H1 (cell line): ENCODE data around the gene MICU1. TPM values are rescaled to one million over a fixed set of nuclear protein-coding genes. Genes with fewer than 3 reads are reported as not detected.

ENCODE experiments used
- CTCF ChIA-PET: fragments of 300-600 bp; sonication (Branson Sonifier 250); formaldehyde crosslinking; loops from one replicate; lab custom pipeline; 2021; ENCODE audit not compliant: partially characterized antibody; lab: Charles Lee
- POLR2A ChIA-PET: fragments of 300-600 bp; sonication (Branson Sonifier 250); formaldehyde crosslinking; loops from one replicate; lab custom pipeline; 2021; ENCODE audit warnings: inconsistent platforms; ENCODE audit not compliant: partially characterized antibody; lab: Charles Lee
- DNase-seq, 2 experiments: peaks; one replicate each; pipeline versions ENCODE4 v3.0.0 to v3.0.0-alpha.2; 2010 to 2022; ENCODE audit warnings: low spot score in 2 of 2, low read depth in 1 of 2, mixed read lengths in 1 of 2
- FAIRE-seq: peaks from 2 replicates; lab custom pipeline; 2011; peaks lifted over from hg19 to GRCh38; lab: Jason Lieb, UNC
- H2AFZ ChIP-seq: 2 replicates; pipeline ENCODE4 v1.8.1; 2012; ENCODE audit warnings: low read length, inconsistent platforms
- H2AK5ac ChIP-seq: 2 replicates; pipeline ENCODE4 v1.6.1; 2013; ENCODE audit warnings: low read depth, low read length
- H2BK120ac ChIP-seq: replicated peaks from 2 replicates; pipeline ENCODE3; 2013; ENCODE audit warnings: low read depth, low read length, inconsistent platforms
- H2BK12ac ChIP-seq: 2 replicates; pipeline ENCODE4 v1.6.1; 2013; ENCODE audit warnings: low read depth, low read length
- H2BK15ac ChIP-seq: 2 replicates; pipeline ENCODE4 v1.6.1; 2013; ENCODE audit warnings: low read length
- H2BK20ac ChIP-seq: 2 replicates; pipeline ENCODE4 v1.6.1; 2013; ENCODE audit warnings: low read length
- H2BK5ac ChIP-seq: 2 replicates; pipeline ENCODE4 v1.6.1; 2013; ENCODE audit warnings: low read depth, low read length
- H3K14ac ChIP-seq: 2 replicates; pipeline ENCODE4 v1.6.1; 2013; ENCODE audit warnings: inconsistent platforms; ENCODE audit not compliant: insufficient read length
- H3K18ac ChIP-seq: 2 replicates; pipeline ENCODE4 v1.6.1; 2013; ENCODE audit warnings: low read length; ENCODE audit errors: extremely low read depth
- H3K23ac ChIP-seq: 2 replicates; pipeline ENCODE4 v1.6.1; 2013; ENCODE audit warnings: inconsistent platforms; ENCODE audit not compliant: insufficient read length
- H3K23me2 ChIP-seq: 2 replicates; pipeline ENCODE4 v1.6.1; 2013; ENCODE audit warnings: low read depth, low read length
- H3K27ac ChIP-seq: 2 replicates; pipeline ENCODE4 v1.6.1; 2011; ENCODE audit warnings: low read depth, low read length, inconsistent platforms
- H3K27me3 ChIP-seq, 4 experiments: replicated peaks in 1 of 4; 1 replicate in 1 of 4; 2 replicates in 3 of 4; pipeline versions ENCODE4 v1.6.1 to v1.8.1; 2011 to 2013; ENCODE audit warnings: low read length in 3 of 4, mild to moderate bottlenecking in 3 of 4, inconsistent platforms in 2 of 4, mixed read lengths in 2 of 4, moderate library complexity in 1 of 4; ENCODE audit not compliant: control insufficient read depth in 3 of 4, insufficient read depth in 3 of 4; ENCODE audit errors: extremely low read depth in 1 of 4
- H3K36me3 ChIP-seq, 4 experiments: 2 replicates each; pipeline versions ENCODE4 v1.6.1 to v1.8.1; 2011 to 2013; ENCODE audit warnings: mild to moderate bottlenecking in 4 of 4, low read length in 3 of 4, moderate library complexity in 2 of 4, control low read depth in 1 of 4, inconsistent platforms in 1 of 4; ENCODE audit not compliant: insufficient read depth in 4 of 4, control insufficient read depth in 2 of 4
- H3K4ac ChIP-seq: replicated peaks from 2 replicates; pipeline ENCODE3; 2013; ENCODE audit warnings: low read length, low read depth, mixed read lengths, inconsistent platforms; ENCODE audit not compliant: insufficient read length
- H3K4me1 ChIP-seq, 4 experiments: replicated peaks in 1 of 4; 1 replicate in 1 of 4; 2 replicates in 3 of 4; pipeline versions ENCODE4 v1.6.1 to v1.8.1; 2011 to 2013; ENCODE audit warnings: low read length in 3 of 4, inconsistent platforms in 2 of 4, mixed read lengths in 1 of 4; ENCODE audit not compliant: insufficient read depth in 4 of 4, control insufficient read depth in 3 of 4
- H3K4me2 ChIP-seq, 2 experiments: 2 replicates each; pipeline versions ENCODE4 v1.6.1 to v1.8.1; 2011 to 2013; ENCODE audit warnings: low read depth in 2 of 2, low read length in 2 of 2, control low read depth in 1 of 2, inconsistent platforms in 1 of 2, mild to moderate bottlenecking in 1 of 2; ENCODE audit not compliant: insufficient read depth in 1 of 2
- H3K4me3 ChIP-seq, 4 experiments: fragments of 200-600, 300-600 bp in 1 of 4; sonication (generic), shearing (Covaris generic), sonication (Bioruptor Twin) in 1 of 4; 2 replicates each; pipeline versions ENCODE4 v1.5.1 to v1.8.1; 2011 to 2016; ENCODE audit warnings: low read length in 4 of 4, low read depth in 3 of 4, control low read depth in 2 of 4, inconsistent platforms in 2 of 4, mild to moderate bottlenecking in 2 of 4, mixed read lengths in 1 of 4, moderate library complexity in 1 of 4; ENCODE audit not compliant: insufficient read depth in 2 of 4; ENCODE audit errors: extremely low read depth in 1 of 4
- H3K56ac ChIP-seq: replicated peaks from 2 replicates; pipeline ENCODE3; 2013; ENCODE audit warnings: low read depth, mild to moderate bottlenecking, mixed read lengths, low read length, inconsistent platforms; ENCODE audit not compliant: insufficient read length
- H3K79me1 ChIP-seq: 2 replicates; pipeline ENCODE4 v1.6.1; 2013; ENCODE audit warnings: low read depth, low read length, control low read depth
- H3K79me2 ChIP-seq, 2 experiments: 2 replicates each; pipeline versions ENCODE4 v1.6.1 to v1.8.1; 2012 to 2013; ENCODE audit warnings: low read length in 2 of 2, mild to moderate bottlenecking in 2 of 2, inconsistent platforms in 1 of 2; ENCODE audit not compliant: insufficient read depth in 2 of 2, control insufficient read depth in 1 of 2
- H3K9ac ChIP-seq, 4 experiments: replicated peaks in 1 of 4; 1 replicate in 1 of 4; 2 replicates in 3 of 4; pipeline versions ENCODE4 v1.6.1 to v1.8.1; 2011 to 2013; ENCODE audit warnings: low read depth in 3 of 4, low read length in 3 of 4, control low read depth in 2 of 4, mild to moderate bottlenecking in 2 of 4, moderate library complexity in 2 of 4, inconsistent platforms in 1 of 4; ENCODE audit errors: extremely low read depth in 1 of 4
- H3K9me3 ChIP-seq, 2 experiments: 2 replicates each; pipeline versions ENCODE4 v1.6.1 to v1.8.1; 2012 to 2013; ENCODE audit warnings: mild to moderate bottlenecking in 2 of 2, moderate library complexity in 2 of 2, control low read depth in 1 of 2, inconsistent platforms in 1 of 2, low read depth in 1 of 2, low read length in 1 of 2, mixed read lengths in 1 of 2; ENCODE audit not compliant: insufficient read depth in 2 of 2
- H4K20me1 ChIP-seq, 2 experiments: replicated peaks in 1 of 2; 2 replicates each; pipeline versions ENCODE3 to v1.8.1; 2011 to 2013; ENCODE audit warnings: inconsistent platforms in 2 of 2, low read length in 2 of 2, mild to moderate bottlenecking in 1 of 2; ENCODE audit not compliant: insufficient read depth in 2 of 2, control insufficient read depth in 1 of 2
- H4K5ac ChIP-seq: 2 replicates; pipeline ENCODE4 v1.6.1; 2013; ENCODE audit warnings: low read length, low read depth, mixed read lengths, inconsistent platforms; ENCODE audit not compliant: insufficient read length
- H4K8ac ChIP-seq: 2 replicates; pipeline ENCODE4 v1.8.0; 2013; ENCODE audit warnings: mild to moderate bottlenecking, moderate library complexity, low read length, inconsistent platforms; ENCODE audit not compliant: insufficient read depth; ENCODE audit errors: extremely low read depth
- H4K91ac ChIP-seq: replicated peaks from 2 replicates; pipeline ENCODE3; 2013; ENCODE audit warnings: low read length, mixed read lengths, inconsistent platforms; ENCODE audit not compliant: insufficient read length
- BACH1 ChIP-seq: IDR thresholded peaks from 2 replicates; pipeline ENCODE4 v1.6.1; 2012; ENCODE audit warnings: low read length, improper control_type of control experiment
- CEBPB ChIP-seq: IDR thresholded peaks from 2 replicates; pipeline ENCODE4 v1.6.1; 2012; ENCODE audit warnings: low read depth, low read length
- CREB1 ChIP-seq: IDR thresholded peaks from 2 replicates; pipeline ENCODE4 v1.6.1; 2012; ENCODE audit warnings: inconsistent platforms
- EGR1 ChIP-seq: IDR thresholded peaks from 2 replicates; pipeline ENCODE4 v1.6.1; 2011; ENCODE audit warnings: low read depth, low read length, borderline replicate concordance
- KDM5A ChIP-seq: fragments of 200-600 bp; IDR thresholded peaks from 2 replicates; pipeline ENCODE4 v1.7.1; 2012; ENCODE audit warnings: mild to moderate bottlenecking, low read length, inconsistent platforms, mixed read lengths
- MAFK ChIP-seq: IDR thresholded peaks from 2 replicates; pipeline ENCODE4 v1.6.1; 2012; ENCODE audit warnings: low read depth, mild to moderate bottlenecking, improper control_type of control experiment, low read length
- RNF2 ChIP-seq: fragments of 200-900, 300-1000 bp; sonication (generic); IDR thresholded peaks from 2 replicates; pipeline ENCODE4 v1.7.1; 2016; ENCODE audit warnings: borderline replicate concordance, low read depth, mild to moderate bottlenecking, antibody characterized with exemption, low read length; ENCODE audit not compliant: poor library complexity, severe bottlenecking; ENCODE audit errors: missing control alignments
- RXRA ChIP-seq: IDR thresholded peaks from 2 replicates; pipeline ENCODE4 v1.6.1; 2011; ENCODE audit warnings: low read depth, mild to moderate bottlenecking, low read length, moderate library complexity; ENCODE audit not compliant: insufficient read depth
- SIN3A ChIP-seq, 2 experiments: IDR thresholded peaks in 1 of 2; conservative IDR thresholded peaks in 1 of 2; 2 replicates each; pipeline ENCODE4 v1.6.1; 2011 to 2012; ENCODE audit warnings: low read length in 2 of 2, improper control_type of control experiment in 1 of 2, low read depth in 1 of 2, mild to moderate bottlenecking in 1 of 2
- SP2 ChIP-seq: IDR thresholded peaks from 2 replicates; pipeline ENCODE4 v1.6.1; 2012; ENCODE audit warnings: mild to moderate bottlenecking, low read length, inconsistent platforms
- TAF1 ChIP-seq: IDR thresholded peaks from 2 replicates; pipeline ENCODE4 v1.6.1; 2011; ENCODE audit warnings: mild to moderate bottlenecking, low read depth, low read length
- TAF7 ChIP-seq: optimal IDR thresholded peaks from 2 replicates; pipeline ENCODE3; 2011; ENCODE audit warnings: low read depth, mild to moderate bottlenecking, inconsistent platforms, low read length, moderate library complexity, borderline replicate concordance
- TBP ChIP-seq: IDR thresholded peaks from 2 replicates; pipeline ENCODE4 v1.6.1; 2011; ENCODE audit warnings: low read depth, low read length, improper control_type of control experiment
- YY1 ChIP-seq: IDR thresholded peaks from 2 replicates; pipeline ENCODE4 v1.6.1; 2011; ENCODE audit warnings: low read depth, mild to moderate bottlenecking, low read length
- WGBS, 2 experiments: shearing (Covaris generic) in 1 of 2; methylation state at CpG; one replicate each; pipeline versions ENCODE4 v1.1.6 to v1.1.7; 2013 to 2015; ENCODE audit warnings: low lambda C conversion rate in 2 of 2, mixed read lengths in 2 of 2, inconsistent platforms in 1 of 2, low coverage in 1 of 2, missing lambda C conversion rate in 1 of 2; ENCODE audit not compliant: insufficient replicate concordance in 2 of 2, insufficient coverage in 1 of 2, insufficient read length in 1 of 2; ENCODE audit errors: extremely low coverage in 1 of 2, missing lambda C conversion rate in 1 of 2; 5-methylcytosine and 5-hydroxymethylcytosine counted together
- polyA plus RNA-seq, 7 experiments: library from polyadenylated mRNA; depleted of rRNA in 3 of 7; stranded (reverse) in 5 of 7; unstranded in 2 of 7; fragments of >200 nt in 5 of 7; fragments of 200-250 nt in 2 of 7; gene quantifications; 1 replicate in 5 of 7; 2 replicates in 1 of 7; 4 replicates in 1 of 7; pipeline versions ENCODE4 v1.2.1 to v1.2.3, GENCODE V29; 2011 to 2013; ENCODE audit warnings: missing spikeins in 2 of 7, mixed read lengths in 2 of 7
- total RNA-seq: library from RNA; stranded (reverse); fragmentation: NEBNext Ultra II Directional; extraction: Animal tissue kit (Norgen Biotek cat#: 25700); gene quantifications from 2 replicates; pipeline ENCODE4 v1.2.1, GENCODE V29; 2021
- TF ChIP-seq, protein P1 (sequence below): IDR thresholded peaks from 2 replicates; pipeline ENCODE4 v1.6.1; 2011; ENCODE audit warnings: low read depth, mild to moderate bottlenecking, low read length; ENCODE audit not compliant: insufficient read depth

MICU1 gene
- total and polyA plus RNA-seq, 2 of the 8 experiments (the other 6 are each of a cell fraction or from before 2014, with no cell fraction given): 18.0 to 36.7 TPM

- H3K79me1 ChIP-seq: peaks cover 11% of the 10 kb centered on the region
- H2BK5ac ChIP-seq: no peak overlapping the region
- no peak overlapping the region for H2BK120ac ChIP-seq
- H3K18ac ChIP-seq: no peak overlapping the region
- H3K9me3 ChIP-seq: no peaks in the 10 kb centered on the region
- peaks cover 7% of the 10 kb centered on the region; the same call in 1 of the 2 replicates for H3K23me2 ChIP-seq
- H3K4ac ChIP-seq: no peak overlapping the region
- H3K14ac ChIP-seq: no peak overlapping the region
- H3K4me2 ChIP-seq: no peak overlapping the region
- H3K4me3 ChIP-seq: no peak overlapping the region
- WGBS, 2 experiments: 89% methylated on average over 4 of the region's 4 CpGs; no CpG with 5 or more reads in 1 of the 2 experiments
- H3K4me1 ChIP-seq: peaks cover 5 to 7% (median 6%) of the 10 kb centered on the region in 4 experiments; a peak in 6 of 7 replicates
- TF ChIP-seq, protein P1, sequence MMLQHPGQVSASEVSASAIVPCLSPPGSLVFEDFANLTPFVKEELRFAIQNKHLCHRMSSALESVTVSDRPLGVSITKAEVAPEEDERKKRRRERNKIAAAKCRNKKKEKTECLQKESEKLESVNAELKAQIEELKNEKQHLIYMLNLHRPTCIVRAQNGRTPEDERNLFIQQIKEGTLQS: no peak
- no peak for TF ChIP-seq SIN3A (conservative IDR thresholded peaks at IDR 0.05 in 1 of 2, IDR thresholded peaks at IDR 0.05 in 1 of 2; ENCODE audit: low read depth in 1 of 2, low read length in 2 of 2)
- TF ChIP-seq CREB1: no peak
- no peak for TF ChIP-seq TBP
- TF ChIP-seq KDM5A: no peak
- no peak for TF ChIP-seq SP2
- TF ChIP-seq RNF2: no peak
- no peak for TF ChIP-seq CEBPB
- no peak for TF ChIP-seq TAF1
- no peak for TF ChIP-seq RXRA
- TF ChIP-seq MAFK: no peak
- no peak for TF ChIP-seq EGR1
- no peak for TF ChIP-seq BACH1
- TF ChIP-seq TAF7: no peak
- no peak for TF ChIP-seq YY1
- TF ChIP-seq, all 59 proteins: peak for 0
- Histone ChIP-seq H2BK20ac (no peak overlapping the region), H3K27ac (no peak overlapping the region), H3K27me3 (no peaks in the 10 kb centered on the region), H2BK15ac (no peak overlapping the region), H3K36me3 (peaks cover 0 to 3% (median 0%) of the 10 kb centered on the region in 4 experiments; a peak in 1 of 8 replicates), H4K5ac (no peak overlapping the region), H3K56ac (no peak overlapping the region), H2AK5ac (no peak overlapping the region), H3K9ac (no peak overlapping the region), H2AFZ (no peak overlapping the region), H3K79me2 (peaks cover 8 to 22% of the 10 kb centered on the region in 2 experiments; a peak in 3 of 4 replicates), H4K91ac (no peak overlapping the region), H4K20me1 (no peaks in the 10 kb centered on the region), H3K23ac (no peak overlapping the region), H4K8ac (no peak overlapping the region), H2BK12ac (no peak overlapping the region)
- ChIA-PET CTCF (no interaction called here), POLR2A (no interaction called here)
- DNase-seq (no peak), FAIRE-seq (no peak)
These were observed 268.9 kb downstream of the MICU1 start for GRCh38 chr10:72356987-72357386.
